Esophagus muscularis mucosa (tissue), 3 donors: ENCODE measurements around the gene PLXDC2.

ENCODE experiments used
- CTCF ChIP-seq, 3 experiments: fragments of 200-600 bp in 2 of 3; fragments of 450-650 bp in 1 of 3; sonication (generic) in 2 of 3; IDR thresholded peaks; one replicate each; pipeline ENCODE4 v1.5.1; 2017 to 2019; ENCODE audit warnings: antibody characterized with exemption in 3 of 3, mild to moderate bottlenecking in 2 of 3, moderate library complexity in 1 of 3
- POLR2A ChIP-seq: fragments of 450-650 bp; IDR thresholded peaks from one replicate; pipeline ENCODE4 v1.6.1; 2017; ENCODE audit warnings: antibody characterized with exemption, moderate library complexity, mild to moderate bottlenecking, low read depth

- TF ChIP-seq CTCF (IDR thresholded peaks at IDR 0.05) (no peak), POLR2A (no peak)
These were observed 43.3 kb upstream of the PLXDC2 start for GRCh38 chr10:19772972-19773371.
